NCI-H2196 (cell line): ENCODE results near the gene CALCOCO2.
"Not testable (repeated sequence)": the region's sequence is repeated elsewhere in the genome, so short reads cannot be mapped to it uniquely, and the experiment has no call there.

Source experiments
- DNase-seq: peaks from one replicate; lab custom pipeline; 2025; ENCODE audit not compliant: unreplicated experiment; lab: John Stamatoyannopoulos, UW

The CALCOCO2 gene

GRCh38 chr17:48820936-48821335 is 9.9 kb upstream of the CALCOCO2 start:
- peak; percentile 15 for DNase-seq

GRCh38 chr17:48825446-48826381 is 5.1 kb upstream of the CALCOCO2 start:
- no peak for DNase-seq

DNA sequence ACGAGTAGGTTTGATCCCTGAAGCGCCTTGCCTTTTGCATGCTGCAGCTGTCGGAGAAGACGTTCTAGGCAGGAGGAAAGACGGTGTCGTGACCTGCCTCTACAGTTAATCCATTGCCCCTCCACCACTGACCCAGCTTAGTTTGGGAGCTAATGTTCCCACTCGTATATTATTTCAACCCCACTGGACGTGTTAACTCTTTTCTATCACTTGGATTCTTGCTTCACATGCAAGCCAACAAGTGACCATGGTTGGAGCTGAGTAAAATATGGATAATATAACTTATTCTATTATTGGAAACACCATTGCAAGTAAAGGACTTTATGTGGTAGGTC is 681 bp downstream of the CALCOCO2 start:
- DNase-seq, result no peak

DNA sequence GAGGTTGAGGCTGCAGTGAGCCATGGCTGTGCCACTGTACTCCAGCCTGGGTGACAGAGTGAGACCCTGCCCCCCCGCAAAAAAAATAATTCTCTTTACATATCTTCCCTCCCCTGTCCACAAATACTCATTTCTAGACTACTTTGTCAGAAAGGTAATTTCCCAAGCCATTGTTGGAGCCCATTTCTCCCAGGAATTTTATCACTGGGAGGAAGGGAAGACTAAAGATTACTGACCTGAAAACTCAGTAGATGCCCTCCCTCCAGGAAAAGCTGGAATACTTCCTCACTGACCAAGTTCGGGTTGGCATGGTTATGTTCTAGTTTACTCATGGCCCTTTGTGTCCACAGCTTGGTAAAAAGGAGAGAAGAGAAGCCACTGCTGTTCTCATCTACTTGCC is 4.1 kb downstream of the CALCOCO2 start:
- DNase-seq, result no peak

- no peak for DNase-seq
Observed at GRCh38 chr17:48835971-48836370, 5.1 kb downstream of the CALCOCO2 start.

DNA sequence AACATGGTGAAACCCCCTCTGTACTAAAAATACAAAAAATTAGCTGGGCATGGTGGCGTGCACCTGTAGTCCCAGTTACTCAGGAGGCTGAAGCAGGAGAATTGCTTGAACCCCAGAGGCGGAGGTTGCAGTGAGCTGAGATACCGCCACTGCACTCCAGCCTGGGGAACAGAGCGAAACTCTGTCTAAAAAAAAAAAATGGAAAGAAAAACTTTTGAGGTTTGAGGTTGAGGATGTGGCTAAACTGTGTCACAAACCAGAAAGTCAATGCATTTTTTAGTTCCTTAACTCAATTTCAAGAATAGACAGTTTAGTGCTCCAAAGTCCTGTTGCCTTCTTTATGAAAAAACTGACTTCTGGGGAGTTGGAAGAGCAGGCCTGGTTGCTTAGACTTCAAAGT is 6.6 kb downstream of the CALCOCO2 start:
- not testable (repeated sequence) for DNase-seq

DNA sequence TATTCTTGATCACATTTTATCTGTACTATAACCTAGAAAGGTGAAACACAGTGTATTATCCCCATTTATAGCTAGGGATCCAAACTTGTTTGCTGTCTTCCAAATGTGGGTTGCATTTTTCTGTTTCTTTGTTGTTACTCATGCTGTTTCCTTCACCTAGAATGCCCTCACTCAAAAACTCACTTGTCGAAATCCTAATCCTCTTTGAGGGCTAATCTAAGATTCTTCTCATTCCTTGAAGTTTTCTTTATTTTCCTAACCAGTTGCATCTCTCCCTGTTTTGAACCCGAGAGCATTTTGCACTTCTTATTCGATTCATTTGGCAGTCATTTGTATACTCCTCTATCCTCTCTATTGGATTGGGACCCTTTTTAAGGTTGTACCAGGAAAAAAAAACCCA is 9.6 kb downstream of the CALCOCO2 start:
- no peak for DNase-seq

DNA sequence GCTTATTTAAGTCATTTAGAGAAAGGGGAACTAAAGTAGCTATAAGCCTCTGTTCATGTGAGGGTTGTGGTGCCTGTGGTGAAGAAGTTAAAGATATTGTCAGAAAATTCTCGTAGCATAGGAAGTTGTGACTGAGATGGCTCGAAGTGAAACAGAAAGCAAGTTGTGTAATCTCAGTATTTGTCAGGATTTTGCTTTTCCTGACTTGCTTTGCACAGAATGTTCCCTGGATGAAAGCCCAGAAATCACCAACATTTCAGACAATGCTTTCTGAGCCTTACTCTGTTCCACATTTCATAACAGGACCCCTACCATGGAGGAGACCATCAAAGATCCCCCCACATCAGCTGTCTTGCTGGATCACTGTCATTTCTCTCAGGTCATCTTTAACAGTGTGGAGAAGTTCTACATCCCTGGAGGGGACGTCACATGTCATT is 10.6 kb downstream of the CALCOCO2 start:
- no peak for DNase-seq

DNA sequence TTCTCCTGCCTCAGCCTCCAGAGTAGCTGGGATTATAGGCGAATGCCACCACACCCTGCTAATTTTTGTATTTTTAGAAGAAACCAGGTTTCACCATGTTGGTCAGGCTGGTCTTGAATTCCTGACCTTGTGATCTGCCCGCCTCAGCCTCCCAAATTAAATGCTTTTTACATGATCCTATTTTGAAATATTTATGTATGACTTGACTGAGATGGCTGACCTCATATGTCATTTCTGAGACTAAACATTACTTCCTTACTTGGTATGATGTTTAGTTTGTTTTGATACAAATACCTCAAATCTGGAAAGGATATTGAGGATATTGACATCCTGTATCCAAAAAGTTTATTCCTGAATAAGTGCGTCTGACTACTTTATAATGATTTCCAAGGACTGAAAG is 11.9 kb downstream of the CALCOCO2 start:
- no peak for DNase-seq

DNA sequence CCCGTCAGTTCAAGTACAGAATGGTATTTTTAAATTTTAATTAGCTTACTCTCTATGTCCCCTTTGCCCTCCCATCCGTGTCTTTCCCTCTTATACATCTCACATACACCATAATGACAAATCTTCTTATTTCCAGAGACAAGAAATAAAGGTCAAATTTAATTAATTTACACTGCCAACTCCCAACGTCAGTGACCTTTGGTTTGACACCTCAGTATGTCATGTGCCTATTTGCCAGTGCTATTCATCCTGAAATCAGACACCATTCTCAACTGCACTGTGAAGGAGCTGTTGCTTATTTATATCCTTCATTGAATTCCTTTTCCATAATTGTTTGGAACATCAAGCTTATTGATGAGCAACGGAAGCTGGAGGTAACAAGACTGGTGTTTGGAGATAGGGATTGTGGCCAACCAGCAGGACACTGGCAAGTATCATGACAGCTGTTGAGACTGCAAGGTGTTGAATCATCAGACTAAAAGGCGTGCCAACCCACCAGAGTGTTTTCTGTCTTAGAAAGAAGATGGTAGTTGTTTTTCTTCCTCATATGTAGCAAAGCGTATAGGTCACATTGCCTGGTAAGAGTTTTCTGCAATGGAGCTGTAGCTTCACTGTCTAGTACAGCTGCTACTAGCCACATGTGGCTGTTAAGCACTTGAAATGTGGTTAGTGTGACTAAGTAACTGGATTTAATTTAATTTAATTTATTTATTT is 12.5 kb downstream of the CALCOCO2 start:
- peak; percentile 38 for DNase-seq

DNA sequence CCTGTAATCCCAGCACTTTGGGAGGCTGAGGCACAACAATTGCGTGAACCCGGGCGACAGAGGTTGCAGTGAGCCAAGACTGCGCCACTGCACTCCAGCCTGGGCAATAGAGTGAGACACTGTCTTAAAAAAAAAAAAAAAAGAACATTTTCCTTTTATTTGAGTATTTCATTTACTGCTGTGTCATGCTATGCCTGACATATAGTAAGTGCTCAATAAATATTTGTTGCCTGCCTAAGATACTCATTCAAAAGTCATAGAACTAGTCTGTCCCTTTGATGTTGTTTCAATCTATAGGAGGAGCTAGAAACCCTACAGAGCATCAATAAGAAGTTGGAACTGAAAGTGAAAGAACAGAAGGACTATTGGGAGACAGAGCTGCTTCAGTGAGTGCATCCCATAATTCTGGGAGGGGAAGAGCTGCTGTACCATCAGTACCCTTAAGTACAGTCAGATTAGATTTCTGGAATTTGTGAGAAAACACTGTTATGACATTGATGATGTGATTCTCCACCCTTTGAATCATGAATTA is 20.0 kb downstream of the CALCOCO2 start:
- DNase-seq, result no peak

DNA sequence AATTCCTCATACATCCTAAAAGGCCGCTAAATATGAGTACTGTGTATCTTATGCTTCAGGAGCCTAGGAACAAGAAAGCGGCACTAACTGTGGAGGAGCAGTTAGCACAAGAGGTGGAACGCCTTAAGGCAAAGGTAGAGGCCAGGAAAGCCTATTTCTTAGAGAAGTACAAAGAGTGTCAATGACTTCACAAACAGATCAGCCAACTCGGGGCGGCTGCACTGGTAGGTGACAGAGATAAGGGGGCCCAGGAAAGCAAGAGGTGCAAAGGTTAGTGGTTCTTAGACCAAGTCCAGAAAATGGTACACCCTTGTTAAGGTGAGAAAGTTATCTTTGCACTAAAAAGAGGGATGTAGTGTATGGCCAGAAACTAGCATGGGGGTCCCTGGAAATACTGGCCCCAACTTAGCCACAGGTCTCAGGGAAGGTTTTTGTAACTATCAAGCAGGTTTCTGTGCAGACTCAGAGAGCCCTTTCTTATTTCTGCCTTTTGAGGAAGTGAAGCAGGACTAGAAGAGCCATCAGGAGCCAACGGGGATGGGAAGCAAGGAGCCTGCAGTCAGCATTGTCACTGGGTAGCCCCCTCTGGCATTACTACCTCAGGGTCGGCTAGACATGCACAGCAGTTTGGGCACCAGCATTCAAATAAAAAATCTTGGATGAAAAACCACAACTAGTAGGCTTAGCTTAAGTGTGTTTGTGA is 24.1 kb downstream of the CALCOCO2 start:
- DNase-seq, result no peak

- no peak for DNase-seq
Observed at GRCh38 chr17:48856122-48856821, 25.4 kb downstream of the CALCOCO2 start.

DNA sequence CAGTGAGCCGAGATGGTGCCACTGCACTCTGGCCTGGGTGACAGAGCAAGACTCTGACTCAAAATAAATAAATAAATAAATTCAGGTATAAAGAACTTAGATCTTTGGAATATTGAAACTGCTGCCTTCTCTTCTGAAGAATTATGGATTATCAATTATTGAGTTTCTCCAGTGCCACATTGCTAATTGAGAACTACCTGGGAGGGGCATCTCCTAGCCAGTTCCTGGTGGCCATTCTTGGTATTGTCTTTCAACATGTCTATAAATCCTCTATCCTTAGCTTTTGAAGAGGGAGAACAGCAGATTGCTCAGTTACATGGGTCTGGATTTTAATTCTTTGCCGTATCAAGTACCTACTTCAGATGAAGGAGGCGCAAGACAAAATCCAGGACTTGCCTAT is 29.2 kb downstream of the CALCOCO2 start:
- DNase-seq, result no peak

- no peak for DNase-seq
Observed at GRCh38 chr17:48860456-48860855, 29.6 kb downstream of the CALCOCO2 start.

DNA sequence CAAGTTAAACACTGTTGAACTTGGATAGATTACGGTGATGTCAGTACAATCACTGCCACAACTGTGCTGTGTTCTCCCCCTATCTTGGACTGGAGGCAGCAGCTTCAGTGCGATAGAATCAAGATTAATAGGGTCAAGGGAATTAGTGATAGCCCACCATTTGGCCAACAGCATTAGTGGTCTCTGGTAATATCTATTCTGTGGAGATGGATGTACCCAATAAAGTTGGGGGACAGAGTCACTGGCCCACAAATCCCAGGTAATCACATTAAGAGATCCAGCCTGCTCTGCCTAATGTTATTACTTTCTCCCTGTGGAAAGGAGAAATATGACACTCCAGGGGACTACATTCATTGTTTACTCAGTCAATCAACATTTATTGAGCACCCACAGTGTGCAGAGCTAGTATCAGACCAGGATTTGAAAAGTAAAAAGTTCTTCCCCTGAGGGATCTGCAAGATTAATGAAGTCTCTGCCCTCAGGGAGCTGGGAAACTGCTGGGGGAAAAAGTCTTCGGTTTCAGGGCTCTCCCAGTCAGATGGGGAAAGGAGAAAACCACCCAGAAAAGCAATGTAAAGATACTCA is 38.2 kb downstream of the CALCOCO2 start:
- no peak for DNase-seq

DNA sequence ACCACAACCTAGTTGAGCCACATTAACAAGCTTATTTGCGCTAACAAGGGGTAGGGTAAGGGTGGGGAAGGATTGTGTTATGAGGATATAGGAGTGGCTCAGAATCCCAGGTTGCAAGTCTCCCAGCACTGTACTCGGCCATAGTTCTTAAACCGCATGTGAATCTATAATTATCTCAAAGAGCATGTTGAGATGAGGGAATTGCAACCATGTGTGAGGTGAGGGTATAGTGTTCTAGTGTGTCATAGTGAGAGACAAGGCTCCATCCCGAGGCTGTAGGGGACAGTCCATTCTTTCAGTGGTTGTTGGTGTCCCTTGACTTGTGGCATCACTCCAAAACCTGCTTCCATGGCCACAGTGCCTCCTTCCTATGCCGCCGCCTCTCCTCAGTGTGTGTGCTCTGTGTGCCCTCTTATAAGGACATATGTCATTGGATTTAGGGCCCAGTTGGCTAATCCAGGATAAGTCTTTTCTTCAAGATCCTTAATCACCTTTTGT is 39.0 kb downstream of the CALCOCO2 start:
- DNase-seq, result no peak

- DNase-seq, result no peak
Observed at GRCh38 chr17:48871035-48871550, 40.3 kb downstream of the CALCOCO2 start.

DNA sequence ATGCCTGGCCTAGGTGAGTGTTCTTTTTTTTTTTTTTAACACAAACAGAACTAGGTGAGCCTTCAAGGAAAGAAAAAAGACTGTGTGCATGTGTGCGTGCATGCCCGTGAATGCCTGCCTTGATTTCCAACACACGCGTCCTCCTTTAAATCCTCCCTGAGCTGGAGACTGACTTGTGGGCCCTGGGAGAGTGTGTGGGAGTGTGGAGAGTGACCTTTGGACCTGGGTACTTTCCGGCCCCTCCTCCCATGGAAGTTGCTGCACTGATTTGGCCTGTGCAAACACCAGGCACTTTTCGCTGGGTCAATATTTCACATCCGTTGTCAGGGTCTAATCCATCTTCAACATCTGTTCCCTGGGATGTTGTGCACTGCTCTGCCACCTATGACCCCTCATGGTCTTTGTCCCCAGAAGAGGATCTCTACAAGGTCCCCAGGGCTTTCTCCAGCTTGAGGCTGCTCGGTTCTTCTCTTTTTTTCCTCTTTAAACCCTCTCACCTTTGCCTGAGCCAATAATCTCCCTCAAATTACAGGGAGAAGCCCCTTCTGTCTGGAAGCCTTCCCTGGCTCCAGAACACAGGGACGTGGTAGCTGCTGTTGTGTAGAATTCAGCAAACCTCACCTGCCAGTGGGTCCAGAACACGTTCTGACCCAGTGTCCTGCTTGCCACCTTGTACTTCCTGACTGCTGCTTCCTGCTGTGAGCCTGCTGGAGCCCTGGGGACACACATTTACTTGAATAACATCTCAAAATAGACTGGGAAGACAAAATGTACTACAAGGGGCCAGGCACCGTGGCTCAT is 40.9 kb downstream of the CALCOCO2 start:
- DNase-seq, result no peak
